HEK293T (cell line): Measurements from ENCODE around the gene NRG2.

Source experiments
- CTCF ChIA-PET: fragments of 350-600 bp; formaldehyde crosslinking; extraction: SDS; loops from one replicate; lab custom pipeline; 2021; ENCODE audit warnings: antibody characterized with exemption, inconsistent platforms; lab: Yijun Ruan, JAX
- POLR2A ChIA-PET: fragments of 350-600 bp; formaldehyde crosslinking; extraction: SDS; loops from one replicate; lab custom pipeline; 2020; ENCODE audit warnings: antibody characterized with exemption, inconsistent platforms; lab: Yijun Ruan, JAX
- DNase-seq: peaks from one replicate; pipeline ENCODE4 v3.0.0; 2012; ENCODE audit warnings: mixed read lengths; ENCODE audit errors: extremely low spot score
- ARNT ChIP-seq: fragments of 450-650 bp; IDR thresholded peaks from 2 replicates; pipeline ENCODE4 v1.6.1; 2017; ENCODE audit warnings: mild to moderate bottlenecking
- BHLHE40 ChIP-seq: fragments of 450-650 bp; IDR thresholded peaks from 2 replicates; pipeline ENCODE4 v1.6.1; 2016; ENCODE audit warnings: mild to moderate bottlenecking, moderate library complexity, borderline replicate concordance
- CTBP1 ChIP-seq: fragments of 450-650 bp; IDR thresholded peaks from 2 replicates; pipeline ENCODE4 v1.6.1; 2016; ENCODE audit warnings: borderline replicate concordance
- ELF4 ChIP-seq: fragments of 450-650 bp; IDR thresholded peaks from 2 replicates; pipeline ENCODE4 v1.6.1; 2017; ENCODE audit warnings: antibody characterized with exemption
- FOXA1 ChIP-seq: fragments of 450-650 bp; IDR thresholded peaks from 2 replicates; pipeline ENCODE4 v1.6.1; 2016; ENCODE audit warnings: mild to moderate bottlenecking
- FOXK2 ChIP-seq: fragments of 450-650 bp; IDR thresholded peaks from 2 replicates; pipeline ENCODE4 v1.6.1; 2016; ENCODE audit warnings: mild to moderate bottlenecking
- FOXM1 ChIP-seq: fragments of 450-650 bp; IDR thresholded peaks from 2 replicates; pipeline ENCODE4 v1.6.1; 2017; ENCODE audit warnings: mild to moderate bottlenecking, borderline replicate concordance
- HDGF ChIP-seq: fragments of 450-650 bp; IDR thresholded peaks from 2 replicates; pipeline ENCODE4 v1.6.1; 2017; ENCODE audit warnings: antibody characterized with exemption, borderline replicate concordance
- L3MBTL2 ChIP-seq: fragments of 450-650 bp; conservative IDR thresholded peaks from 2 replicates; pipeline ENCODE4 v1.6.1; 2016; ENCODE audit warnings: mild to moderate bottlenecking
- LEF1 ChIP-seq: fragments of 450-650 bp; IDR thresholded peaks from 2 replicates; pipeline ENCODE4 v1.6.1; 2017; ENCODE audit warnings: mild to moderate bottlenecking, borderline replicate concordance
- NFRKB ChIP-seq: fragments of 450-650 bp; IDR thresholded peaks from 2 replicates; pipeline ENCODE4 v1.6.1; 2016; ENCODE audit warnings: mild to moderate bottlenecking, moderate library complexity
- SP1 ChIP-seq: fragments of 450-650 bp; IDR thresholded peaks from 2 replicates; pipeline ENCODE4 v1.6.1; 2017
- SUZ12 ChIP-seq: fragments of 450-650 bp; IDR thresholded peaks from 2 replicates; pipeline ENCODE4 v1.6.1; 2016; ENCODE audit warnings: mild to moderate bottlenecking
- TARDBP ChIP-seq: fragments of 450-650 bp; IDR thresholded peaks from 2 replicates; pipeline ENCODE4 v1.6.1; 2016
- ZNF384 ChIP-seq: fragments of 450-650 bp; IDR thresholded peaks from 2 replicates; pipeline ENCODE4 v1.6.1; 2016
- TF ChIP-seq, protein P1 (sequence below): fragments of 450-650 bp; IDR thresholded peaks from 2 replicates; pipeline ENCODE4 v1.6.1; 2016

The NRG2 gene

DNA sequence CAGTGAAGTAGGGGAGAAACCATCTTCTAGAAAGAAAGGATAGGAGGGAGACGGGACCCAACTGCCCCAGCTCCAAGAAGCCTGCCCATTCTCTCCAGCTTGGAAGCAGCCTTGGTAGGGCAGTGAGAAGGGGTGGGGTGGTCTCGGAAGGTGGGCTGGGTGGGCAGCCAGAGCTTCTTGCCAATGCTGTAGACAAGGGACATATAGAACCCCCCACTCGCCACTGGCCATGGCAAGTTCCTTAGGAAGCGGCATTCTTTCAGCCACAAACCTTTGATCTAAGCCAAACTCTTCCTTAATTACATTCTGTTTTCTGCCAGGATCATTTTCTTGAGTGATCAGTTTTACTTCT lies 157.3 kb downstream of the NRG2 start:
- DNase-seq = no peak
- CTCF ChIA-PET = interaction anchor here (5.6 kb wide), 1 partner anchor 83 kb away, joined by 28 read pairs; no protein-coding TSS in a partner anchor
- POLR2A ChIA-PET = no interaction called here
- no peak for TF ChIP-seq HDGF
- TF ChIP-seq ARNT = no peak
- no peak for TF ChIP-seq ELF4
- no peak for TF ChIP-seq BHLHE40
- TF ChIP-seq, protein P1, sequence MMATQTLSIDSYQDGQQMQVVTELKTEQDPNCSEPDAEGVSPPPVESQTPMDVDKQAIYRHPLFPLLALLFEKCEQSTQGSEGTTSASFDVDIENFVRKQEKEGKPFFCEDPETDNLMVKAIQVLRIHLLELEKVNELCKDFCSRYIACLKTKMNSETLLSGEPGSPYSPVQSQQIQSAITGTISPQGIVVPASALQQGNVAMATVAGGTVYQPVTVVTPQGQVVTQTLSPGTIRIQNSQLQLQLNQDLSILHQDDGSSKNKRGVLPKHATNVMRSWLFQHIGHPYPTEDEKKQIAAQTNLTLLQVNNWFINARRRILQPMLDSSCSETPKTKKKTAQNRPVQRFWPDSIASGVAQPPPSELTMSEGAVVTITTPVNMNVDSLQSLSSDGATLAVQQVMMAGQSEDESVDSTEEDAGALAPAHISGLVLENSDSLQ = no peak
- no peak for TF ChIP-seq SUZ12
- no peak for TF ChIP-seq LEF1
- TF ChIP-seq FOXM1 = no peak
- no peak for TF ChIP-seq FOXK2
- TF ChIP-seq ZNF384 = no peak

DNA sequence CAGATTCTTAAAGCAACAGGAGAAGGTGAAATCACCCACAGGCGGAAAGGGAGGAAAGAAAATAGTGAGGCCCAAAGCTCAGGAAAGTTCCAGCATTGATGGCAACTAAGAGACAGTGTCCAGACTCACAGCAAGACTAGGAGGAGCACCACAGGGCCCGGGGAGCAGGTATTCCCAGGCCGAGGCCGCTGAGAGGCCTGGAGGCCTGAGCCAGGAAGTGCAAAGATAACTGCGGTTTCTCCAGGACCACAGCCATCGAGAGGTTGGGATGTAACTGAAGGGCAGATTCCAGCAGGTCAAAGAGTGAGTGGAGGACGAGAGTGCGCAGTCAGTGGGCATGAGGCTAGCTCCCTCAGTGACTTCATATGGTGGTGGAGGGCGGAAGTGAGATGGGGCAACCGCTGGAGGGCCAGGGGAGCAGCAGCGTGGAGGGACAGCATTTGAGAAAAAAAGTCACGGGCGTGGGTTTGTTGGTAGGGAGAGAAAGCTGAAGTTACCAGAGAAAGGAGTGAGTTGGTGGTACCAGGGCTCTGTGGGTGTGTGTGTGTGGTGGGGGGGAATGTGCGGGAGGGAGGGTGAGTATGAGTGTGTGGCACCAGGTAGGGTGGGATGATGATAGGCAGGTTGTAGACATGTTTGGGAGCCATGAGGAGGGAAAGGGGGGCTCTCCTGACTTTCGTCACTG lies 157.8 kb downstream of the NRG2 start:
- POLR2A ChIA-PET = no interaction called here
- no peak for DNase-seq
- CTCF ChIA-PET = interaction anchor here (0.7 to 5.6 kb wide), 2 partner anchors 18 to 83 kb away, joined by 3 to 28 read pairs; no protein-coding TSS in a partner anchor
- TF ChIP-seq TARDBP = no peak

DNA sequence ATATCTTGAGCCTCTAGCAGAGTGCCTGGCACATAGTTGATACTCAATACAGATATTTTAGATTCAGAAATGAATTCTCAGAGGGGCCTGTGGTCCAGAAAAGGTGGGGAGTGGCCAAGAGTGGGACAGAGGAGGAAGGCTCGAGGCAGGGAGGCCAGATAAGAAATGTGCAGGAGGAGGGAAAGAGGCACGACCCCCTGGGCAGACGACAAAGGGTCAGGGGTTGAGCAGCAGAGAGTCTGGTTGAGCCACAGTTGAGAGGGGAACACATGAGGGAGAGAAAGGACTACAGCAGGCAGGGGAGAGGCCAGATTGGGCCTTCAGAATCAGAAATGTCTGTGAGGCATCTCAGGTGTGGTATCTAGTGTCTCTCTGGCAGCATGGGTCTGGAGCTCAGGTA lies 158.4 kb downstream of the NRG2 start:
- CTCF ChIA-PET = interaction anchor here (0.7 to 5.6 kb wide), 3 partner anchors 17 to 84 kb away, joined by 3 to 28 read pairs (median 3); no protein-coding TSS in a partner anchor
- POLR2A ChIA-PET = no interaction called here
- TF ChIP-seq ARNT (no peak), ELF4 (no peak), CTBP1 (no peak), TARDBP (no peak), SP1 (no peak), BHLHE40 (no peak), L3MBTL2 (no peak)
- TF ChIP-seq, protein P1 = no peak
- DNase-seq = no peak

DNA sequence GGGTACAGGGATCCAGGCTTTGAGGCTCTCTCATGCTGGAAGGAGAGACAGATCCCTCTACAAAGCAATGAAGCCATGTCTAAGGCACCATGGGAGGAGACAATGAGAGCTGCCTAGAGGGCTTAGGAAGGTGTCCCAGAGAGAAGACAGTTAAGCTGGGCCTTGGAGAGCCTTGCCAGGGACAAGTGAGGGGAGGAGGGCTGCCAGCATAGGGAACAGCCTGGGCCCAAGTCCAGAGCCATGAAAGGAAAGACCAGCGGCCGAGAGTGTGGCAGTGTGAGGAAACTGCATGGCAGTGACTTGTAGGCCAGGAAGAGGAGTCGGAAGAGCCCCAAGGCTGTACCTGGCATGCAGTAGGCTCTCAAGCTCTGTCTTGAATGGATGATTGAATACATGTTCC lies 159.0 kb downstream of the NRG2 start:
- TF ChIP-seq SP1 (no peak), ZNF384 (no peak), SUZ12 (no peak), FOXK2 (no peak), L3MBTL2 (no peak)
- ChIA-PET CTCF (interaction anchor here (0.7 to 5.6 kb wide), 2 partner anchors 20 to 84 kb away, joined by 3 to 28 read pairs; no protein-coding TSS in a partner anchor), POLR2A (no interaction called here)
- no peak for DNase-seq

DNA sequence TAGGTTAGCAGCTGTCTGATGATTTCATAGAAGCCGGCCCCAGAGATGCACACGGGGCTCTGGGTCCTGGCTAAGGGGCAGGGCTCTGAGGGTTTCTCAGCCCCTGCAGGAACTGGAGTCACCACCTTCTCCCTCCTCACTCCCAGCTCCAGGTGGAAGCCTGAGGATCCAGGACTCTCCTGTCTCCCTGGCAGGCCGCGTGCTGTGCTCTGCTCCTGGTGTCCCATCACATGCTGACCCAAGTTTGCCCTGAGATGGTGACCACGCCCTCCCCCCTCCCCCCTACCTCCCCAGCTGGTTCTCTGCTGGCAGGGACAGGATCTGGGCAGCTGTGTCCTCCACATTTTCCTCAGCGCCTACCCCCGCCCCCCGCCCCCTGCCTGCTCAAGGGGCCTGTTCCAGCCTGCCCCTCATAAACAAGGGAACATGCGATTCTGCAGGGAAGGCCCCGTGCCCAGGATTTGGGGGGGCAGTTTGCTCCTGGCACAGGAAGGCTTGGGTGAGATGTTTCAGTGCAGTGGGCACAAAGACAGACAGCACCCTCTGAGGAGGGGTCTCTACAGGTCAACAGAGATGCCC lies 160.0 kb downstream of the NRG2 start:
- CTCF ChIA-PET = interaction anchor here (5.6 kb wide), 1 partner anchor 85 kb away, joined by 28 read pairs; no protein-coding TSS in a partner anchor
- TF ChIP-seq BHLHE40 = no peak
- TF ChIP-seq SP1 = no peak
- TF ChIP-seq ARNT = no peak
- TF ChIP-seq L3MBTL2 = no peak
- TF ChIP-seq NFRKB = no peak
- no peak for TF ChIP-seq HDGF
- no peak for TF ChIP-seq FOXK2
- TF ChIP-seq TARDBP = no peak
- TF ChIP-seq, protein P1 = no peak
- TF ChIP-seq FOXA1 = no peak
- TF ChIP-seq SUZ12 = no peak
- TF ChIP-seq ZNF384 = no peak
- TF ChIP-seq CTBP1 = no peak
- no peak for TF ChIP-seq FOXM1
- POLR2A ChIA-PET = no interaction called here
- no peak for DNase-seq

DNA sequence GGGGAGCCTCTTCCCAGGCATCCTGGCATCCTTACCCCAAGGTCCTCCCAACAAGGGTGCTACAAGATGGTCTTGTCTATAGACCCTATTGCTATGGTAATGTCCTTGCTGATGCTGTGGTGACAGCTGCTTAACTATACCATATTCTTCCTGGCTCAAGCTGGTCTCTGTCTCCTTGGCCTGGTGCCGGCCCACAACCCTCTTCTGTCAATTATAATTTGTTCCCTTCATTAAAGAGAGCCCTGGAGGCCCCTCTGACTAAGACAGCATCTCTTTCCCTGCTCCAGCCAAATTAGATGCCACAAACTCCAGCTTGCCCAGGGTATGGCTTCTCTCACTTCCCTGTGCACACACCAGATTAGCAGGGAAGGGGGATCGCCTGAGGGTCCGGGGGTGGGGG lies 160.8 kb downstream of the NRG2 start:
- DNase-seq = no peak
- TF ChIP-seq HDGF = no peak
- TF ChIP-seq CTBP1 = no peak
- no peak for TF ChIP-seq BHLHE40
- no peak for TF ChIP-seq SUZ12
- no peak for TF ChIP-seq ARNT
- TF ChIP-seq L3MBTL2 = no peak
- TF ChIP-seq ZNF384 = no peak
- no peak for TF ChIP-seq FOXK2
- no peak for TF ChIP-seq LEF1
- TF ChIP-seq FOXA1 = no peak
- POLR2A ChIA-PET = no interaction called here
- CTCF ChIA-PET = interaction anchor here (0.8 to 5.6 kb wide), 5 partner anchors 10 to 107 kb away, joined by 3 to 28 read pairs (median 5); no protein-coding TSS in a partner anchor
